Upper lobe of left lung (tissue), 6 donors: ENCODE data around the gene PRDM2. TPM values are rescaled to one million over a fixed set of nuclear protein-coding genes. Genes with fewer than 3 reads are reported as not detected.

ENCODE experiments used
- ATAC-seq, 2 donors: fragments of 200-7000 bp; cut with Tn5 transposase; one replicate each; pipeline ENCODE4 v1.9.1; 2022; ENCODE audit warnings: mild to moderate bottlenecking in 2 of 2, moderate library complexity in 2 of 2; ENCODE audit not compliant: low FRiP score in 2 of 2
- DNase-seq, 2 donors: peaks; one replicate each; pipeline ENCODE4 v3.0.0-alpha.2; 2019 to 2020
- H3K27ac ChIP-seq, 4 donors: fragments of 200-600 bp; sonication (generic); one replicate each; pipeline ENCODE4 v1.5.1; 2016 to 2019
- H3K27me3 ChIP-seq, 4 donors: fragments of 200-600 bp; sonication (generic); one replicate each; pipeline ENCODE4 v1.5.1; 2017 to 2019
- H3K36me3 ChIP-seq, 4 donors: fragments of 200-600 bp; sonication (generic); one replicate each; pipeline ENCODE4 v1.5.1; 2016 to 2019
- H3K4me1 ChIP-seq, 4 donors: fragments of 200-600 bp; sonication (generic); one replicate each; pipeline ENCODE4 v1.5.1; 2018 to 2019
- H3K4me3 ChIP-seq, 4 donors: fragments of 200-600 bp; sonication (generic); one replicate each; pipeline ENCODE4 v1.5.1; 2017 to 2019; ENCODE audit warnings: mild to moderate bottlenecking in 2 of 4, moderate library complexity in 1 of 4
- H3K9me3 ChIP-seq, 4 donors: fragments of 200-600 bp; sonication (generic); one replicate each; pipeline ENCODE4 v1.5.1; 2018 to 2019
- EP300 ChIP-seq, 4 donors: sonication (generic); formaldehyde crosslinking; IDR thresholded peaks; one replicate each; pipeline ENCODE4 v1.5.1; 2017; ENCODE audit warnings: antibody characterized with exemption in 4 of 4, control low read depth in 2 of 4
- POLR2A ChIP-seq, 4 donors: fragments of 450-650 bp; IDR thresholded peaks; one replicate each; pipeline ENCODE4 v1.5.1; 2016 to 2017; ENCODE audit warnings: antibody characterized with exemption in 4 of 4, mild to moderate bottlenecking in 2 of 4
- POLR2AphosphoS5 ChIP-seq, 2 donors: sonication (generic); formaldehyde crosslinking; IDR thresholded peaks; one replicate each; pipeline ENCODE4 v1.5.1; 2017; ENCODE audit warnings: antibody characterized with exemption in 2 of 2
- WGBS, 2 donors: methylation state at CpG; one replicate each; pipeline ENCODE4 v1.1.5; 2017 to 2018; 5-methylcytosine and 5-hydroxymethylcytosine counted together
- total RNA-seq, 6 donors: library from RNA; depleted of rRNA in 4 of 6; stranded (reverse); fragments of >200 nt in 4 of 6; gene quantifications; one replicate each; pipeline versions ENCODE4 v1.1.0 to v1.2.1, GENCODE V29; 2016 to 2021
- TF ChIP-seq, protein P1 (sequence below), 6 experiments: fragments of 450-650 bp in 4 of 6; fragments of 200-600 bp in 2 of 6; sonication (generic) in 2 of 6; IDR thresholded peaks; one replicate each; pipeline ENCODE4 v1.5.1; 2016 to 2019; ENCODE audit warnings: antibody characterized with exemption in 6 of 6
- donor health status: DM: no; HTN: no; CAD: no; lungs with moderate emphysema.
- donor health status: DM: no; HTN: yes; CAD: no; lungs with severe emphysema.

Gene PRDM2
- total RNA-seq, 6 donors from 2014 or later: 35.0 to 70.2 (median 40.9) TPM

DNA sequence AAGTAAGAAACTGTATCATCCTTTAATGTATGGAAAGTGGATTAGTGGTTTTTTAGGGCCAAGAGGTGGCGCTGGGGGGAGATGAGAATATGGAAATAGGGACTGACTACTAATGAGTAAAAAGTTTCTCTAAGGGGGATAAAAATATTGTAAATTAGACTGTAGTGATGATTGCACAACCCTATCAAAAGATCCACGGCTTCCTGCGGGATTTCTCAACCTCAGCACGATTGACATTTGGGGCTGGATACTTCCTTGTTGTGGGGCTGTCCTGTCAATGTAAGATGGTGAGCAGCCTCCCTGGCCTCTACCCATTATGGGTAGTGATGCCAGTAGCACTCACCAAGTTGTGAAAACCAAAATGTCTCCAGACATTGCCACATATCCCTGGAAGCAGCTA, 36.0 kb upstream of the PRDM2 start:
- DNase-seq (peak in 1 of 2 donors; percentile 21), ATAC-seq (no peak)
- Histone ChIP-seq H3K9me3 (no peaks in the 10 kb centered on the region), H3K27ac (no peak overlapping the region), H3K4me1 (peaks cover 0 to 8% (median 3%) of the 10 kb centered on the region in 4 donors), H3K36me3 (no peaks in the 10 kb centered on the region), H3K27me3 (no peaks in the 10 kb centered on the region), H3K4me3 (no peak overlapping the region)
- 36 to 44% methylated on average over 4 of the region's 4 CpGs for WGBS, 2 donors
- TF ChIP-seq POLR2AphosphoS5 (IDR thresholded peaks at IDR 0.05) (no peak), POLR2A (IDR thresholded peaks at IDR 0.05) (no peak), EP300 (IDR thresholded peaks at IDR 0.05) (no peak)
- TF ChIP-seq, protein P1, sequence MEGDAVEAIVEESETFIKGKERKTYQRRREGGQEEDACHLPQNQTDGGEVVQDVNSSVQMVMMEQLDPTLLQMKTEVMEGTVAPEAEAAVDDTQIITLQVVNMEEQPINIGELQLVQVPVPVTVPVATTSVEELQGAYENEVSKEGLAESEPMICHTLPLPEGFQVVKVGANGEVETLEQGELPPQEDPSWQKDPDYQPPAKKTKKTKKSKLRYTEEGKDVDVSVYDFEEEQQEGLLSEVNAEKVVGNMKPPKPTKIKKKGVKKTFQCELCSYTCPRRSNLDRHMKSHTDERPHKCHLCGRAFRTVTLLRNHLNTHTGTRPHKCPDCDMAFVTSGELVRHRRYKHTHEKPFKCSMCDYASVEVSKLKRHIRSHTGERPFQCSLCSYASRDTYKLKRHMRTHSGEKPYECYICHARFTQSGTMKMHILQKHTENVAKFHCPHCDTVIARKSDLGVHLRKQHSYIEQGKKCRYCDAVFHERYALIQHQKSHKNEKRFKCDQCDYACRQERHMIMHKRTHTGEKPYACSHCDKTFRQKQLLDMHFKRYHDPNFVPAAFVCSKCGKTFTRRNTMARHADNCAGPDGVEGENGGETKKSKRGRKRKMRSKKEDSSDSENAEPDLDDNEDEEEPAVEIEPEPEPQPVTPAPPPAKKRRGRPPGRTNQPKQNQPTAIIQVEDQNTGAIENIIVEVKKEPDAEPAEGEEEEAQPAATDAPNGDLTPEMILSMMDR (IDR thresholded peaks at IDR 0.05): no peak

DNA sequence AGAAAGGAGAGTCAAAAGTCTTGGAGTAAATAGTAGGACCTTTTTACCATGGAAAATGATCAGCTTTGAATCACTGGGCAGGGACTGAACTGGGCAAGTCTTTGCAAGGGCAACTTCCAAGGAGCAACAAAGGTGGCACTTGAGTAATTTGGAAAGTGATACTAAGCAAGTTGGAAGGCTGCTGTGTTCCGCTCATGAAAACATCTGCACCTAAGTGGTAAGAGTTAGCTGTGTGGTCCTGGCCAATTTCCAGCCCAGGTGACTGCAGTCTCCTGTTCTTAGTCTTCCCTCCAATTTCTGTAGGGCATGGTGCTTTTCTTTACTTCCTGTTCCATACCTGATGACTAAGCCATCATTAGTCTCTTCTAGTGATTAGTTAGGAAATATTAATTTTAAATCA, 35.5 kb upstream of the PRDM2 start:
- ATAC-seq (no peak), DNase-seq (no peak)
- H3K36me3 ChIP-seq: no peaks in the 10 kb centered on the region
- no peak overlapping the region for H3K4me3 ChIP-seq
- H3K9me3 ChIP-seq: no peaks in the 10 kb centered on the region
- whole genome bisulfite sequencing, 2 donors: 71 to 82% methylated on average over 1 of the region's 1 CpG
- H3K27ac ChIP-seq: no peak overlapping the region
- H3K4me1 ChIP-seq: peaks cover 0 to 8% (median 3%) of the 10 kb centered on the region in 4 donors
- TF ChIP-seq POLR2A (IDR thresholded peaks at IDR 0.05) (no peak), EP300 (IDR thresholded peaks at IDR 0.05) (no peak), POLR2AphosphoS5 (IDR thresholded peaks at IDR 0.05) (no peak)
- TF ChIP-seq, protein P1 (IDR thresholded peaks at IDR 0.05): no peak
- H3K27me3 ChIP-seq: no peaks in the 10 kb centered on the region

DNA sequence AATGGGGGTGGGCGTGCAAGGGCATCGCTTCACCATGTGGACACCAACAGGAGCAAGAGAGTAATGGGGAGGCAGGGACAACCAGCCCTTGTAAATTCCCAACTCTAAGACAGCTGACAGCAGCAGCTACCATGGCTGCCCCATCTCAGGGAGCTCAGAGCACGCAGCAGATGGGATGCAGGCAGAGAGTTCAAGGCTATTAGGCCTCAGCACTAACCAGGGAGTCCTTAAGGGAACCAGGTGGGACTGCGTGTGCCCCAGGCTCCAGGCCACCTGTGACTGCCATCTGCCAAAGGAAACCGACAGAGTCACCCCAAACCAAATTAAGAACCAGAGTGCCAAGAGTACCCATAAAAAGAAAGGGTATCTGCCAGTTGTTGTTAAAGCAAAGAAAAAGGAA, 33.7 kb upstream of the PRDM2 start:
- whole genome bisulfite sequencing, 2 donors: 90 to 96% methylated on average over 5 of the region's 5 CpGs
- Histone ChIP-seq H3K27me3 (no peaks in the 10 kb centered on the region), H3K4me3 (no peak overlapping the region), H3K9me3 (no peaks in the 10 kb centered on the region), H3K4me1 (peaks cover 0 to 8% (median 3%) of the 10 kb centered on the region in 4 donors), H3K36me3 (no peaks in the 10 kb centered on the region), H3K27ac (no peak overlapping the region)
- ATAC-seq (no peak), DNase-seq (no peak)
- TF ChIP-seq EP300 (IDR thresholded peaks at IDR 0.05): no peak
- TF ChIP-seq POLR2A (IDR thresholded peaks at IDR 0.05): no peak
- TF ChIP-seq POLR2AphosphoS5 (IDR thresholded peaks at IDR 0.05): no peak
- TF ChIP-seq, protein P1 (IDR thresholded peaks at IDR 0.05): no peak

DNA sequence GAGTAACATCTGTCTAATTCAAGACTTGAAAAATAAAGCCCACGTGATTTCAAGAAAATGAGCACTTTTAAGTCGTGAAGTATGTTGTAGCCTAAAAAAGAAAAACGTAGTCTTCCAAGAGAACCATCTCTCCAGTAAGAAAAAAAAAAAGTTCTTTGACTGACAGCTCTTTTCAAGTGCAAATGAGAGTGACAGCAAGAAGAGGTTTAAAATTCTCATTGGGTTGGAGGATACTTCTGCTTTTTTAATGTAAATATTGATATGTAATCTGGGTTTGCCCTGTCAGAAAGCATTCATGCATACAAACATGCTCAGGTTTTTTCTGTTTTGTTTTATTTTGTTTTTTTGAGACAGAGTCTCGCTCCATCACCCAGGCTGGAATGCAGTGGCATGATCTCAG, 32.3 kb upstream of the PRDM2 start:
- H3K4me1 ChIP-seq: peaks cover 0 to 8% (median 3%) of the 10 kb centered on the region in 4 donors
- DNase-seq: no peak
- no peaks in the 10 kb centered on the region for H3K9me3 ChIP-seq
- no peaks in the 10 kb centered on the region for H3K27me3 ChIP-seq
- H3K4me3 ChIP-seq: no peak overlapping the region
- no peak overlapping the region for H3K27ac ChIP-seq
- WGBS, 2 donors: 70 to 72% methylated on average over 4 of the region's 4 CpGs
- no peak for ATAC-seq
- no peaks in the 10 kb centered on the region for H3K36me3 ChIP-seq
- TF ChIP-seq POLR2AphosphoS5 (IDR thresholded peaks at IDR 0.05): no peak

DNA sequence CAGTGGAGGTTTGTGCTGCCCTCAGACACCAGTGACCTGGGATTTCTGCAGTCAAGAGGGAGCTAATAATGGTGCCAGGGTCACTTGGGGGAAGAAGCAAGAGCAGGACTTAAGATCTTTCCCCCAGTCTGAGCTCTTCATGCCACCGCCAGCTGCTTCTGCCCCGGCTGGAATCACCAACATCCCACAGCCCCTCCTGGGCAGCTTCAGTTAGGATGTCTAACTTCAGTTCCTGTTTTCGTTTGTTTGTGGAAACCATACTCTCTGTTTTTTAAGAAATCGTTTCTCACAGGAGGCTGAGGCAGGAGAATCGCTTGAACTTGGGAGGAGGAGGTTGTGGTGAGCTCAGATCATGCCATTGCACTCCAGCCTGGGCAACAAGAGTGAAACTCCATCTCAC, 25.6 kb upstream of the PRDM2 start:
- no peaks in the 10 kb centered on the region for H3K27me3 ChIP-seq
- ATAC-seq (no peak), DNase-seq (no peak)
- H3K36me3 ChIP-seq: no peaks in the 10 kb centered on the region
- no peak overlapping the region for H3K4me3 ChIP-seq
- WGBS, 2 donors: 29 to 41% methylated on average over 5 of the region's 5 CpGs
- H3K4me1 ChIP-seq: no peaks in the 10 kb centered on the region
- H3K27ac ChIP-seq: no peak overlapping the region
- no peaks in the 10 kb centered on the region for H3K9me3 ChIP-seq
- TF ChIP-seq, protein P1 (IDR thresholded peaks at IDR 0.05): no peak
- TF ChIP-seq POLR2AphosphoS5 (IDR thresholded peaks at IDR 0.05) (no peak), POLR2A (IDR thresholded peaks at IDR 0.05) (no peak), EP300 (IDR thresholded peaks at IDR 0.05) (no peak)
